NCI-H526 treated with DMSO at 0.1 percent for 48 hours (cell line): Measurements from ENCODE around the gene ZFPL1.

Experiments used
- DNase-seq: peaks from one replicate; lab custom pipeline; 2025; lab: John Stamatoyannopoulos, UW

The ZFPL1 gene

DNA sequence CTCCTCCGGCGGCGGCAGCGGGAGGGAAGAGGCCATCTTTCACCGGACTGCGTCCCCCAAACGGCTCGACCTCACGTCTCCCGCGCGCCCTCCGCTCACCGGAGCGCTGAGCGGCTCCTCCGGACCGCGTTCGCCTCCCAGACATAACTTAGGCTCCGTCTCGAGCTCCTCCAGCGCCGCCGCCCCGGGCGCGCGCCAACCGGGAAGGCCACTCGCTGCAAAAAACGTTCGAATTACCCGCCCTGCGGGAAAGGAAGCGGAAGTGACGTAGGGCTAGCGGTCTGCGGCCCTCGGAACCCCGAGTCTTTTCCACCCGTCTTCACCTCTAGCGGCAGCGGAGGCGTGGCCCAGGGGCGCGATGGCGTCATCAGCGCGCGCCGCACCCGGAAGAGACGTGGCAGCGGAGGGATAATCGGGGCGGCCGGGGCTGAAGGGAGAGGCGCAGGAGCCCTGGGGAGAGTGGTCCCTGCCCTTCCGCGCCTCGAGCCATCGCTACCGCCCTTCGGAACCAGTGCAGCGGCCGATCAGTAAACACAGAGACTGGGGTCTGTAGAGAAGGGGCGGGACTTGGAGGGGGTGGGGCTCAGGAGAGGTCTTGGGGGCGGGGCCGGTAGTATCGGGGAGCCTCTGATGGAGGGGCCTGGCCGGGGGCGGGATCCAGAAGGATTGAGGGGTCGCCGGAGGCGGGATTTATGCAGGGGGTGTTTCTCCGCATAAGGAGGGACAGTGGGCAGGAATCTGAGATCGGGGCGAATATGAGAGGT, at the start of gene ZFPL1, which contains the start of gene CDCA5:
ZFPL1 (plus strand) TSS at position 389 of the 764 bp plus-strand sequence. CDS start 477 bp downstream, outside the sequence.
CDCA5 (minus strand) TSS at position 207 of the 764 bp plus-strand sequence; CDS start at position 145, 62 bp downstream.
- peak; percentile 96 for DNase-seq

DNA sequence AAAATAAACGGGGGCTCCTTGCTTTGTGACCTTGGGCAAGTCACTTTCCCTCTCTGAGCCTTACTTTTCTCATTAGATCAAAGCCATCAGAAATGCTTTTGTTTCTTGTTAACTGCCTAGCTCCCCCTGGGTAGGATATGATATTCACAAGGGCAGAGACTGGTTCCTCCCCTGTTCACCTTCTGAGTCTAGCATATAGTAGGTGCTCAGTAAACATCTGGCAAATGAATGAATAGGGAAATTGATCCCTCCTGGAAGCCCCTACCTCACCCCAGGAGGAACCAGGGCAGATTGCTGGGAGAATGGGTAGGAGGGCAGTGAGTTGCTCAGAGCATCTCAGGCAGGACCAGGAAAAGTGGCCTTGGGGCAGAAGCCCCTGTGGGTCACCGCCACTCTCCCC, 49.6 kb upstream of the ZFPL1 start:
- DNase-seq, result no peak

DNA sequence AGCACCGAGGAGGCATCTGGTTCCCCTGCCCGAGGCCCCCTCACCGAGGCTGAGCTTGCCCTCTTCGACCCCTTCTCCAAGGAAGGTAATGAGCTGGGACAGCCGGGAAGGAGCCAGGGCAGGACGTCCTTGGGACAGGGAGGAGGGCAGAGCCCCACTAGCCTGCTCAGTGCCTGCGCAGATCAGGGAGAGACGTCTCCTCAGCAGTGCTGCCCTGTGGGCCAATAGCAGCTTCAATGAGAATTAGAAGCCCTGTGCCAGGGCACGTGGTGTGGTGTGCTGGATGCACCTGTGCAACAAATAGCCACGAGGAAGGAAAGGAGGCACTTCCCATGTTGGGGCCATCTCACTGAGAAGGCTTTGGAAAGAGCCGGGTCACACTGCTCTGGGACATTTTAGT, 48.4 kb upstream of the ZFPL1 start:
- no peak for DNase-seq

DNA sequence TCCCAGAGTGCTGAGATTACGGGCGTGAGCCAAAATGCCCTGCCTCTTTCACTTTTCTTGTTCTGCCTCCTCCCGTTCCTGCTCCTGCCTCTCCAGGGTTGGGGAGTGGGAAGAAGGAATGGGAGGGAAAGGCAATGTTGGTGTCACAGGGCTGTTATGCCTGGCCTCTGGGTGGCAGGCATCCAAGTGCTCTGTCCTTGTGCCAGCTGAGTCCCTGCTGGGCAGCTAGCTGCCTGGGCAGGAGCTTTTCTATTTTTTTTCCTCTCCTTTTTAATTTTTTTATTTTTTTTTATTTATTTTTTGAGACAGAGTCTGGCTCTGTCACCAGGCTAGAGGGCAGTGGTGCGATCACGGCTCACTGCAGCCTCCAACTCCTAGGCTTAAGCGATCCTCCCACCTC, 47.1 kb upstream of the ZFPL1 start:
- no peak for DNase-seq

- no peak for DNase-seq
These were observed 43.5 kb upstream of the ZFPL1 start for GRCh38 chr11:65040520-65040846.

DNA sequence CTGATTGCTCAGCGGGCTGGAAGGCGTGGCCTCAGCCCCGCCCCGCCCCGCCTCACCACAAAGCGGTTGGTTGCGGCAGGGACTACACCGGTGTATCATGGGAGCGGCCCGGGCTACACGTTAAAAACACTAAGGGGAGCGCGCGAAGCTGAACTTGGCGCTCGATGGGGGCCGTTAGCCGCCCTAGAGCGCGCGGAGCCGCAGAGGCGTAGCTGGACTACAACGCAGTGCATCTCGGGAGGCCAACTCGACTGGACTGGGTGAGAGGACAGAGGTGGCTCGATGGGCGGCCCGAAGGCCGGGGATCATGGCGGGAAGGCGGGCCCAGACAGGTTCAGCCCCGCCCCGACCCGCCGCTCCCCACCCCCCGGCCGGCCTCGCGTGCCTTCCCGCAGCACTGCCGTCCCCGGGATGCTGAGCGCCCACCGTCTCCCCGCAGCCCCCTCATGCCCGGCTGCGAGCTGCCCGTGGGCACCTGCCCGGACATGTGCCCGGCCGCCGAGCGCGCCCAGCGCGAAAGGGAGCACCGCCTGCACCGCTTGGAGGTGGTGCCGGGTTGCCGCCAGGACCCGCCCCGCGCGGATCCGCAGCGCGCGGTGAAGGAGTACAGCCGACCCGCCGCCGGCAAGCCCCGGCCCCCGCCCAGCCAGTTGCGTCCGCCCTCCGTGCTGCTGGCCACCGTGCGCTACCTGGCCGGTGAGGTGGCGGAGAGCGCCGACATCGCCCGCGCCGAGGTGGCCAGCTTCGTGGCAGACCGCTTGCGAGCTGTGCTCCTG, 43.0 kb upstream of the ZFPL1 start, which contains the start of gene SAC3D1:
SAC3D1 (plus strand) TSS at position 364 of the 776 bp plus-strand sequence; CDS start at position 447, 83 bp downstream.
- peak; percentile 98 for DNase-seq

DNA sequence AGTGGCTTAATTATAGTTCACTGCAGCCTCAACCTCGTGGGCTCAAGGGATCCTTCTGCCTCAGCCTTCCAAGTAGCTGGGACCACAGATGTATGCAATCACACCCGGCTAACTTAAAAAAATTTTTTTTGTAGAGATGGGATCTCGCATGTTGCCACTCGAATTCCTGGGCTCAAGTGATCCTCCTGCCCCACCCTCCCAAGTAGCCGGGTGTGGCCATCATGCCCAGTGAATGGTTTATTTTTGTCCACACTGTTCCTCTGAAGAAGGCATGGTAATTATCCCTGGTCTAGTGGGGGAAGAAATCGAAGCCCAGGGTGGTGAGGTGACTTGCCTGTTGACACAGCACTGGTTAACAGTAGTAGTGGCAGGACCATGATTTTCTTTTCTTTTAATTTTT, 41.1 kb upstream of the ZFPL1 start:
- DNase-seq, result no peak

GRCh38 chr11:65043881-65044501, 40.0 kb upstream of the ZFPL1 start:
- no peak for DNase-seq

DNA sequence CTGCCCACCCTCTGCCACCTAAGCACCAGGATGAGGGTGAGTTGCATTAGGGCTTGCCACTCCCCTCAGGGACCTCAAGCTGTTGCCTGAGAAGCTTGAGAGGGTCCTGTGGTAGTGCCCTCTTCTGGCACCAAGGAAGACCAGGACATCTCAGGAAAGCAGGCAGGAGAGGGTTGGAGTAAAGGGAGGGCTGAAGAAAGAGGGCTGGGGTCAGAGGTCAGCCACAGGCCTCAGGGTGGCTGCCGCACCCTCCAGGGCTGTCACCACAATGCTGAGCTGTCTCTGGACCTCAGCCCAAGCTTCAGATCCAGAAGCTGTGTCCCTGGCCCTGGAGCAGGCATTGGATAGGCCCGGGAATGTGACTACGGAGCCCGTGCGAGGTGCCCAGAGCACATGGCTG, 39.0 kb upstream of the ZFPL1 start:
- DNase-seq, result no peak

GRCh38 chr11:65045728-65046127, 38.3 kb upstream of the ZFPL1 start:
- no peak for DNase-seq

- no peak for DNase-seq
These were observed 36.2 kb upstream of the ZFPL1 start for GRCh38 chr11:65047581-65048422.

DNA sequence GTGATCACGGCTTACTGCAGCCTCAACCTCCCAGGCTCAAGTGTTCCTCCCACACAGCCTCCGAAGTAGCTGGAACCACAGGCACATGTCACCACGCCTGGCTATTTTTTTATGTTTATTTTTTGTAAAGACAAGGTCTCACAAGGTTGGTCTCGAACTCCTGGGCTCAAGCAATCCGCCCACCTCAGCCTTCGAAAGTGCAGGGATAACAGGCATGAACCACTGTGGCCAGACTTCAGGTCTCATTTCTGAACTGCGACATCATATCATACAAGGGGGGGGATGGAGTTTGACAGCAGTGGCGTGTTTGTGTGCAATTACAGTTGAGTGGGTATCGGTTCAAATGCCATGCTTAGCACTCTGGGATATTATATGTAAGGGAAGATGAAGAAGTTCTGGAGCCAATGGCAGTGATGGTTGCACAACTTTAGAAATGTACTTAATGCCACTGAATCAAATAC, 32.6 kb upstream of the ZFPL1 start:
- DNase-seq, result no peak

- no peak for DNase-seq
These were observed 30.1 kb upstream of the ZFPL1 start for GRCh38 chr11:65053827-65054508.

GRCh38 chr11:65055538-65055937, 28.5 kb upstream of the ZFPL1 start:
- no peak for DNase-seq

DNA sequence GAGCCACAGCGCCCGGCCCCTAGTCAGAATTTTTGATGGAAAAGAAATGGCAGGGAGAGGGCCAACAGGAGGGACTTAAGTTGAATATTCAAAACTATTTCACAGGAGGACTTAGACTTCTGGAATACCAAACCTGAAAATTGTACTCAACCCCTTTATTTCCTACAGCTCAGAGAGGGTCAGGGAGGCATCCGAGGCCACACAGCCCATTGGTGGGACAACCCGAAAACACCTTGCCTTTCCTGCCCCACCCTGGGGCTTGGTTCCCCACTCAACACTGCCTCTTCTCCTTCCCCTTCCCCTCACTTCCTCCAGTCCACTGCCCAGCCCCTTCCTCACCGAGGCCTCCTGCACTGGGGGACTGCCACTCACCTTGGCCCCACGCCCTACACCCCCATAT, 27.0 kb upstream of the ZFPL1 start:
- no peak for DNase-seq

- DNase-seq, result no peak
These were observed 26.5 kb upstream of the ZFPL1 start for GRCh38 chr11:65057526-65057925.

DNA sequence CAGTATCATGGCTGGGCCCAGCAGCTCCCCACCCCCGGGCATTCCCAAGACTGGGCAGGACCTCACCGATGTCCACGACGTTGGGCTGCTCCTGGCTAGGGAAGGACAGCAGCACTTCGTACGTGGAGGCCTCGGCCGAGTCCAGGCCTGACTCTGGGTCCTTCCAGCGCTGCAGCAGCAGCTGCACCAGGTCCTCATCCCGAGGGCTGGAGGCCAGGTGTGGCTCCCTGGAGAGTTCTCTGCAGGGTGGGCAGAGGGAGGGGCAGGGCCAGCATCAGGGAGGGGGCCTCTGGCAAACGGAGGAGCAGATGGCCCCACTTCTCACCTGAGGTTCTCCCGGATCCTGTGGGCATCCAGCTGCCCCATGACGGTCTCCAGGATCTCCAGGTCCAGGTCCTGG, 26.0 kb upstream of the ZFPL1 start:
- DNase-seq, result no peak

DNA sequence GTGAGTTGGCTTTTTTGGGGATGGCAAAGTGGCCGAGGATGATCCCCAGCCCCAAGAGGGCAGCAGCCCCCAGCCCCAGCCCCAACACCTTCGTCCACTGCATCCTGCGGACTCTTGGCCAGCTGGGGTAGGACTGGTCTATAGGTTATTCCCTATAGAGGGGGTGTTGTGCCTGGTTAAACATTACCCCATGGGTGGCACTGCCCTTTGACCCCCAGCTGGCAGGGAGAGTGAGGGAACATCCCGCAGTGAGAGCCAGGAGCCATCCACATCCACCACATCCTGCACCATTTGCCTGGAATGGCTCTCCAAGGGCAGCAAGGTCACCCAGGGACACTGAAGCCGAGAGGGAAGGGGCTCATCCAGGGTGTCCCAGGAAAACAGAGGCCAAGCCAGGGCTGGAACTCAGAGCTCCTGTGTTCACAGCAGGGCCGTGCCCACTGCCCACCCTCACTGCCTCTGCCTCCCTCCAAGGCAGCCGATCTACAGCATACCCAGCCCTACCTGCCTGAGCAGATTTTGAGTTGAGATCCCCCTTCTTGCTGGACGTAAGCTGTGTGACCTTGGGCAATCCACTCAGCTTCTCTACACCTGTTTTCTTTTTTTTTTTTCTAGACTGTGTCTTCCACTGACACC, 25.5 kb upstream of the ZFPL1 start, which contains the start of gene NAALADL1:
NAALADL1 (minus strand) TSS at position 135 of the 636 bp plus-strand sequence; CDS start at position 103, 32 bp downstream.
- DNase-seq, result no peak

GRCh38 chr11:65059523-65059922, 24.5 kb upstream of the ZFPL1 start:
- DNase-seq, result no peak
